Activated gamma-delta T cell treated with Interleukin-2 at 50 U/mL for 16 hours (primary cell): ENCODE results near the gene ALDH1B1.

Experiments
- DNase-seq: peaks from one replicate; pipeline ENCODE4 v3.0.0-alpha.2; 2020

The ALDH1B1 gene

DNA sequence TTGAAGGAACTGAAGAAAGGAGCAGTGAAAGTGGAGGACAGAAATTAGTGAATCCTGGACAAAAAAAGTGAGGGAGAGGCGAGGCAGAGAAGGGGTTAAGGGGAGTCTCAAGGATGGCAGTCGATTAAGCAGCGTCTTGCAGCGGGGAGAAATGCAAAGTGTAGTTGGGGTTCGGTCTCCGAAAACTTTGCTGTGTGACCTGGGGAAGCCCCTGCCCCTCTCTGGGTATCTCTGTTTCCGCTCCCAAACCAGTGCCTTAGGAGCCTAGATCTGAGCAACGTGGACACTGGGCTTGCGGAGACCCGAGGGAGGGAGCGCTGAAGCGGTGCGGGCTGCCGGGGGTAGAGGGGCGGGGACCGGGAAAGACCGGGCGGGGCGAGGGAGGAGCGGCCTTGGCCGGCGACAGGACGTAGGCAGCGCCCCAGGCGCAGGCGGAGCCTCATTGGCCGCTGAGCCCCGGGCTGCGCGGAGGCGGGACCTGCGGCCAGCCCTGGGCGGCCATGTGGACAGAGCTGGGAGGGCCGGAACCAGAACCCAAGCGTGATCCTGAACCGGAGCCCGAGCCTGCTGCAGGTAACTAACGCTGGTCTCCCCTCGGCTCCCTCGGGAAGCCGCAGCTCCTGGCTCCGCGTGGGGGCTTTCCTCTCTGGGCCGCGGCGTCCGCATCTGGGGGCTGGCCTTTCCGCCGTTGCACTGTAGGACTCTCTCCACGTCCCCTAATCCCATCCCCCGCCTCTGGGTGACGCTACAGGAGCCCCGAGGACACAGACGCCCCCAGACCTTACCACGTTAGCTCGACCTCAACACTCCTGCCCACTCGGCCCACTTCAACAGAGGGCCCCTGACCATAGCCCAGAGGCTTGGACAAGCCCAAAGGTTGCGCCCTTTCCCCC, at the start of gene ALDH1B1:
Gene ALDH1B1 (plus strand): TSS at position 468 of the 893 bp plus-strand sequence. CDS start 3,047 bp downstream, outside the sequence.
- peak; percentile 63 for DNase-seq

DNA sequence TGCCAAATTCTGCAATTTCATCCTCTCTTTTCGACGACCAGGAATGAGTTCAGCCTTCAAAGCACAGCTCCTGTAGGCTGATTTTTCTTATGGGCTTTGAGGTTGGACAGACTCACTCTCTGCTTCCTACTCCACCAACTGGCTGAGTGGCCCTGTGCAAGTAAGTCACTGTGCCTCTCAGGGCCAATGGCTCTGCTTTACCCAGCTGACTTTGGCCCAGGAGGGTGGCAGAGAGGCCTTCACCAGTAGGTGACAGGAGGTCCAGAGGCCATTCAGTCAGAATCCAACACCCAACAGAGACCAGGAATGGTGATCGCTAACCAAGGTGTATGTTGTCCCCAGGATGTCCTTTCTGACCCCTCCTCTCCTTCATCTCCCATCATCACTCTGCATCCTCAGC, 49.5 kb upstream of the ALDH1B1 start:
- DNase-seq, result no peak

DNA sequence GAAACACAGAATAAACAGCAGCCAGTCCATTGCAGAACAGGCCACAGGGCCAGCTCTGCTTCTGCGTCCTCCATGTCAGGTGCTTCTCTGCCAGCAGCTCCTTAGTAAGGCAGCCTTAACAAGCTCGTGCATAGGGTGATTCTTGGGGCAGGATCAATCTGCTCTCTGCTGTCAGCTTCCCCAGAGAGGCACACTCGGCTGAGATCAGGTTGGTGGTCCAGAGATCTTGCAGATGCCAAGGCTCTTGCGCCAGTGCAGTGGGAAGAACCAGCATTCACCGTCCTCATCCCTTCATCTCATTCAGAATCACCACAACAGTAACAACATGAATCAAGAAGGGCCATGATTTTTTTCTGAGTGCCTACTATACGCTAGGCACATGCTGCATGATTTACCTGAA, 49.0 kb upstream of the ALDH1B1 start:
- DNase-seq, result no peak

DNA sequence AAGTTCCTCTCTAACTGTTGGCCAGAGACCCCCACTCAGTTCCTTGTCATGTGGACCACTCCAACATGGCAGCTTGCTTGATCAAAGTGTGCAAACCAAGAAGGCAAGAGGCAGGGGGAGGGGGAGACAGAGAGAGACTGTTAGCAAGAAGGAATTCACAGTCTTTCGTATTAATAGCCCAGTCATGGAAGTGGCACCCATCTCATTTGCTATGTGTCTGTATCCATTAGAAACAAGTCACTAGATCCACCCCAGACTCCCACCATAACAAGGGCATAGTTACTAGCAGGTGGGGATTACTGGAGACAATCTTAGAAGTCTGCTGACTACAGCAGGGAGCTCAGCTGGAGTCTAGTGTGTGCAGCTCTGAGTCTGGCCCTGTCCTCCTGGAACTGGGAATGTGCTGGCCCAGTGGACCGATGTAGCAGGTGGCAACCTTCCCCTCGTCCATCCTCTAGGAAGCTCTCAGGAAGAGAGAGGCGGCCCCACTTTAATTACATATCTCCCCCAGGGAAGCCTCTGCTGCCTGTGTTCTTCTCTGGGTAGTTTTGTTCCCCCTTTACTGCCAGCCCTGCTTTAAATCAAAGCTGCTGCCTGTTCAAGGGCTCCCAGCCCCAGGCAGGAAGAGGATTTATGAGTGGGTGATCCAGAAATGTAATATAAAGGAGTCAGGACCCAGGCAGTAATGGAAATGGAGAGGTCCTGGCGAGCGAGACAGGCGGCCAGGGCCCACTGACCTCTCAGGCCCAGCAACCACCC, 47.8 kb upstream of the ALDH1B1 start:
- DNase-seq, result no peak

DNA sequence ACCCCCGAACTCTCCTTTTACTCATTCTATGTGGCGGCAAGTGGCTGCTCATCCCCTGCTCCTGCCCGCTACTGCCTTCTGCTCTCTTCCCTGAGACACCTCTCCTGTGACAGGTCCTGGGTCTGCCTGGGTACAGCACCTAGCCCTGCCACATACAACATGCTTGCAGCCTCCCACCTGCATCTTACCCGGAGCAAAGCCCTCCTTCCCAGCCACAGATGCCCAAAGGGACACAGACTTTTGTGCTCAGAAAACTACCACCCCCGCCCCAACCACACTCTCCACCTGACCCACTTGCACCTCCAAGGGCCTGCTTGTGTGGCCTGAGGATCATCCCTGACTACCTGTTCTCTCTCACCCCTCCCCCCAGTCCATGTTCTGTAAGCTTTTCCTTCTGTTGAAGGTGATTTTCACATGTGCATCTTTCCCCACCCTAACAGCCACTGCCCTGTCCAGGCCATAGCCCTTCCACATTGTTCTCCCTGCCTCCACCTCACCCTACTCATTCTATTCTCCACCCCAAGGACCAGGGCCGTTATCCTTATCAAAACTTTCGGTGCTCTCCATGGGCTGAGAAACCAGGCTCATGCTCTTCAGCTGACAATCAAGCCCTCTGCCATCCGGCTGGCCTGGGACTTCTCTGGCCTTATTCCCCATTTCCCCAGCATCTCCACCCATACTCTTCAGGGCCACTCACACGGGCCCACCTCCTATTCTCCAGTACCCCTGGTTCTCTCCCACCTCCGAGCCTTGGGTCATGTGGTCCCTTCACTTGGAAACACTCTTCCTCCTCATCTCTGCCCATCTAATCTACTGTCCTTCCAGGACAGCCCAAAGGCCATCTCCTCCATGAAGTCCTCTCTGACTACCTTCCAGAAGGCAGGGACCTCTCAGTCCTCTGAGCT, 46.4 kb upstream of the ALDH1B1 start:
- no peak for DNase-seq

DNA sequence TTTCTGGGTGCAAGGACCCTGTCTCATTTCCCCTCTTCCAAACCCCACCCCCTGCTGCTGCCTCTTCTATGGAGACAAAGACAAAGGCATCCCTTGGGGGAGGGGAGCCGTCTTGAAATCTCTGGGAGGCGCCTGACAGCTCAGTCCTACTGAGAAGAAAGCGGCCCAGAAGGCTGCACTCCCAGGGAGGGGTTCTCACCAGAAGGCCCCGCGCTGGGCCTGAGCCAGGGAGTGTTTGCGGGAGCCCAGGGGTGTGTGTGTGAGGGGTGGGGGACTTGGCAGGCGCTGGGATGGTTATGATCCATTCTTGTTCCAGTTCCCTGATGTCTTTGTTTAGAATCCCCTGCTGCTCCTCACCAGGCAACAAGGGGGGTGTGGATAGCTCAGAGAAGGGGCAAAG, 45.7 kb upstream of the ALDH1B1 start:
- no peak for DNase-seq

DNA sequence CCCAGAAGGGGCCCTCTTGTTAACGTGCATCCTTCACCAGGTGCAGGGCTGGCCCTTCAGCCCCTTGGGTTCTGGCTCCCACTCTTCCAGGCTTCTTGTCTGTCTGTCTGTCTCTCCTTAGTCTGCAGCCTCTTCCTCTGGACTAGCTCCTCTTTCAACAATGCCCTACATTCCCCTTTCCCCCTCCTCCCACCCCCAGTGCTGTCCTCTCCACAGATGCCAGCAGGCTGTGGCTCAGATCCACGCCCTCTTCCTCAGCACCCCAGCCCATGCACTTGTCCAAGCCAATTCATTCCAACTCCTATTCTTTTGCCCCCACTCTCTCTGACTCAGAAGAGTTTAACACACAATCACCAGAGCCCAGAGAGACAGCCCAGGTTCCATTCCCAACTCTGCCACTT, 45.2 kb upstream of the ALDH1B1 start:
- DNase-seq, result no peak

DNA sequence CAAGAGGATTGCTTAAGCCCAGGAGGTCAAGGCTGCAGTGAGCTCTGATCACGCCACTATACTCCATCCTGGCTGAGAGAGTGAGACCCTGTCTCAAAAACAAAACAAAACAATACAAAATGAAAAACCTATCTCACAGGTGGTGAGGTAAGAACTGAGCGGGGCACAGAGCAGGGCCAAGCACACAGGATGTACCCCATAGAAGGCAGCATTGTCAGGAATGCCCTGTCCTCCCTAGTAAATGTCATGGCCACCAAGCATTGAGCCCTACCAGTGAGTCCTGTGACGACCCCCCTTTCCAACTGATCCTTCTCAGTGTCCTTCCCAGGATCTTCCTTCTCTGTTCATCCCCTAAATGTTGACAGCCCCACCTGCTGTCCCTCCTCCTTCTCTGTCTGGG, 44.6 kb upstream of the ALDH1B1 start:
- DNase-seq, result no peak

DNA sequence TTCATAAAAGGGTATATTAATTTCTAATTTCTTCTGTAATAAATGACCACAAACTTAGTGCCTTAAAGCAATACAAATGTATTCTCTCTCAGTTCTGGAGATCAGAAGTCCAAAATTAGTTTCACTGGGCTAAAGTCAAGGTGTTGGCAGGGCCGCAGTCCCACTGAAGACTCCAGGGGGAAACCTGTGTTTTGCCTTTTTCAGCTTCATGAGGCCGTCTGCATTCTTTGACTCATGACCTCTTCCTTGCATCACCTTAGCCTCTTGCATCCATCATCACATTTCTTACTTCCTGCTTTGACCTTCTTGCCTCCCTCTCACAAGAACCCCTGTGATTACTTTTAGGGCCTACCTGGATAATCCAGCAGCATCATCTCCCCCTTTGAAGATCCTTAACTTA, 42.0 kb upstream of the ALDH1B1 start:
- no peak for DNase-seq

DNA sequence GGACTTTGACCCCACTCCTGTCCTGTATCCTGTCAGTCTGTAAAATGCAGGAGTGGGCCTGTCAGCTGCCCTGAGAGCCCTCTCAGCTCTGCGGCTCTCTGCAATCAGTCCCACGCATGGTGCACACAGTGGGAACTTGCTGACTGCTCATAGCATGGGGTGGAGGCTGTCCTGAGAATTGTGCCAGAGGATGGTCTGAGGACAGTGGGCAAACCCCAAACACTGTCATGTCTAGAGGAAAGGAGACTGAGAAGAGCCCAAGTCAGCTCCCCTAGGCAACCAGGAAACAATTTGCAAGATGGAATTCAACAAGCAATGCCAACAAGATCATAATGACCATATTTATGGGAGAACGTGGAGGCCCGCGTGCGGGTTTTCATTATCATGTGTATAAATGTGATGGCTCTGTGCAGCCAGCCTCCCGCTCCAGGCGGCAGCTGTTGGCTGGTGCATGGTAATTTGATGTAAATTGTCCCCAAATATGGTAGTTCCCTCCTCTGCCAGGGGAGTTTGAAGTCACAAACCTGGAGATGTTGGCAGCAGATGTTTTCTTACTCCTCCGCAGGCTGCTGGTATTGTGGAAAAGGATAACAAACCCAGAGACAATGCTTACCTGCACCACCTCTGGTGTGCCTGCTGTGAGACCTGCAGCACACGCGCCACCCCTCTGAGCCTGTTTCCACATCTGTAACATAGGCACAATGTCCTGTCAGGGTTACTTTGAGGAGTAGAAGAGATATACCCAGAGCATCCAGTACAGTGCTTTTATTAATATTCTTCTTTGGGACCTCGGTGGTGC, 39.8 kb upstream of the ALDH1B1 start:
- DNase-seq, result no peak

DNA sequence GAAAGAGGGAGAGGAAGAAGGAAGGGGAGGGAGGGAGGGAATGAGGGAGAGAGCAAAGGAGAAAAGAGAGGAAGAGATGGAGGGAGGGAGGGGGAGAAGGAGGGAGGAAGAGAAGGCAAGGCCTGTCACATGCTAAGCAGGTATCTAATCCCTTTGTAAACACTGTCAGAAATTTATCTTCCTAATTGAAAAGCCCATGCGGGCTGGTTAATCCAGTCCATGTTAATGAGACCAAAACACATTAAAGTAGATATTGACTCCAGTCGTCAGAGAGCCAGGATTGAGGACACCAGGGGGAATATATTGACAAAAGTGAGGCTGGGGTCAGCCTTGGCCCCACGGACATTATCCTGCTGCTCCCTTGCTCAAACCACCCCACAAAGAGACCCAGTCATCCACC, 37.4 kb upstream of the ALDH1B1 start:
- DNase-seq, result no peak

DNA sequence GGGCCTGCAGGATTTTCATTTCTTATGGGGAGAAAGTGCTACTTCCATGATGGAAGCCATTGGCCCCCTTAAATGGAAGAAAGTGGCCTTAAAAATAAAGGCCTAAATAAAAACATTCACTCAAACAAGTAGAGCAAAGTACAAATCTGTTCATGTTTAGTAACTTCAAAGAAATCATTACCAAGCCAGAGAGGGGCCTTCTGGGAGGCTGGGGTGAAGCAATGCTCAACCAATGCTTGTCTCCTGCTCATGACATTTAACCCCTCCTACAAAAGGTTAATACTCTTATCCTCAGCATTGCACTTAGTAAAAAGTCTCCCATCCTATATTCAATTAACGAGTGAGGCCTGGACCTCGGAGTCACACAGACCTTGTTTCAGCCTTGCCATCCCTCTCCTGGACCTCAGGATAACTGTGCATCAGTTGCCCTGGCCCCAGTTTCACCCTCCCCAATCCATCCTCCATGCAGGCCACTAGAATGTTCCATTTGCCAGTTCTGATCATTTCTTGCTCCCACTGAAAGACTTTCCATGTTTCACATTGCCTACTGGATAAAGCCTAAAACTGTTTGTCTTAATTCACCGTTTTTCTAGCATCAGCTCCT, 36.9 kb upstream of the ALDH1B1 start:
- DNase-seq, result no peak

DNA sequence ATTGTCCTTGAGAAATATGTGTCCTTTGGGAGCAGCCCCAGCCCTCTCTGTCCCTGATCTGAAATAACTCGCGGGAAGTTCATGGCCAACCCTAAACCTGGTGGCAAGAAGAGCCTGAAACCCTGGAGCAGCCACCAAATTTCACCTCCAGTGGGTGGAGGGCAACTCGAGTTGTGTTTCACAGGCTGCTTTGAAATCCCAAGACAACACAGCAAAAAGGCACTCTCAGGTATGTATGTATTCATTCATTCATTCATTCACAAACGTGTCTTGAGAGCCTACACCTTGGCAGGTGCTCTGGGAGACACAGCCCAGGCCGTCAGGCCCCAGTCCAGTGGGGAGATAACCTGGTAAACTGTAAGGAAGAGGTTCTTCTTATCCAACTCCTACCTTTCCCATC, 35.7 kb upstream of the ALDH1B1 start:
- no peak for DNase-seq

DNA sequence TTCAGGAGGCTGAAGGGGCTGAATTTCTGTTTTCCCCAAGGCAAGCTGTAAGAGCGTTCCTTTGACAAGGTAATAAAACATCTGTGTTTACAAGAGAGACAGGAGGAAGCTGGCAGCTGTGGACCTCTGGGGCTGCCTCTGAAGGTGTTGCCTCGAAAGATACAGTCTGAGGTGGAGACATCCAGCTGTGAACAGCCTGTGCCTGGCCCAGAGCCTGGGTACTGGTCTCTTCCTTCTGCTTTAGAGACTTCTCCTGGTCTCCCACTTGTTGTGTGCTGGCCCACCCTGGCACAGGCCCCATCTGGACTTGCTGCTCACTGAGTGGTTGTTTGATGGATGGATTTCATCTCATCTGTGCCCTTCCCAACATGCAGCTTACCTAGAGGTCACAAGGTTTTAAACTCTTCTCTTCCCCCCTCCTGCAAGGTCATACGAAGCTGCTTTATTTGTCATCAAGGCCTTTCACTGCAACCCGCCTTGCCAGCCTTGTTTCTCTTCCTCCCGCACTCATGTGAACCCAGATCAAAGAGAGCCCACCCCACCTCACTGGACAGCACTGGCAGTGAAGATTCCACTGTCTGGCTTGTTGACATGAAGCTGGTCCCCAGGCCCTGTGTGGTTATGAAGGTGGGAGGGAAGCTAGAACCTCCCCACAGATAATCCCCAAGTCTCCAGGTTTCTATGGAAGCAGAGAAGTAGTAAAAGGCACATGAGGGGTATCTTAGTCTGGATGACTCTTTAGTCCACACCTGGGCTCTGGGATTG, 35.0 kb upstream of the ALDH1B1 start:
- no peak for DNase-seq

DNA sequence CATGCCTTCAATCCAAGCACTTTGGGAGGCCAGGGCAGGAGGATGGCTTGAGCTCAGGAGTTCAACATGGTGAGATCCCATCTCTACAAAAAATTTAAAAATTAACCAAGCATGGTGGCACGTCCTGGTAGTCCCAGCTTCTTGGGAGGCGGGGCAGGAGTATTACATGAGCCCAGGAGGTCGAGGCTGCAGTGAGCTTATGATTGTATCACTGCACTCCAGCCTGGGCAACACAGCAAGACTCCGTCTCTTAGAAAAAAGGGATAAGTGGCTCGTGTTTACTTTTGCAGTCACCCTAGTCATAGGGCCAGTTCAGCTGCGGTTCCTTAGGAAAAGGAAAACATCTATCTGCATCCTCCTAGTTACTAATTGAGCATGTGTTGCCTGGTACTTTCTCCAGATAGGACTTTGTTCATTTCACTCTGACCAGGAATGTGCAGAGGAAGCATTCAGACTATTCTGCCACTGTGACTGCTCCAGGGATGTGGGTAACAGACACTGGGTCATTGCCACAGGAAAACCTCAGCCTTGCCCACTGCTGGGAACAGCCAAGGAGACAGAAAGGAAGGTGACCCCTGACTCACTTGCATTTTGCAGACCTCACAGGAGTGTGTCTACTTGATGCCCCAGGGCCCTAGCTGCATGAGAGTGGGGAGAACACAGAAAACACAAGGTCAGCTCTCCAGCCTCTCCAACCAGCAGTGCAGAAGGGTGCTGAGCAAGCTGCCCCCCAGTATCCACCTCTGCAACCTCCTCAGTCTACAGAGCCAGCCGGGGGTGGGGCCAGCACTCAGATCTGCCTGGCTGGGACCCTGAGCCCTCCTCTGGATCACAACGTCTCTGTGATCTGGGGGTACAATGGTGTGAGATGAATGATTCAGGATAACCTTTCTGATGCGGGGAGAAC, 33.9 kb upstream of the ALDH1B1 start:
- no peak for DNase-seq

DNA sequence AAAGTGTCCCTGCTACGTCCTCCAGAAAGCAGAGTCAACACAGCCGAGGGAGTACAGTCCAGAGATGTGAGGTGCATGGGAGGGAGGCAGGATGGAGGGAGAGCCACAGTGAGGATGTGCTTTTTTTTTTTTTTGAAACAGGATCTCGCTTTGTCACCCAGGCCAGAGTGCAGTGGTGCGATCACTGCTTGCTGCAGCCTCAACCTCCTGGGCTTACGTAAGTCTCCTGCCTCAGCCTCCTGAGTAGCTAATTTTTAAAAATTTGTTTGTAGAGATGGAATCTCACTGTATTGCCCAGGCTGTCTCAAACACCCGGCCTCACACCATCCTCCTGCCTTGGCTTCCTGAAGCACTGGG, 33.2 kb upstream of the ALDH1B1 start:
- DNase-seq, result no peak

DNA sequence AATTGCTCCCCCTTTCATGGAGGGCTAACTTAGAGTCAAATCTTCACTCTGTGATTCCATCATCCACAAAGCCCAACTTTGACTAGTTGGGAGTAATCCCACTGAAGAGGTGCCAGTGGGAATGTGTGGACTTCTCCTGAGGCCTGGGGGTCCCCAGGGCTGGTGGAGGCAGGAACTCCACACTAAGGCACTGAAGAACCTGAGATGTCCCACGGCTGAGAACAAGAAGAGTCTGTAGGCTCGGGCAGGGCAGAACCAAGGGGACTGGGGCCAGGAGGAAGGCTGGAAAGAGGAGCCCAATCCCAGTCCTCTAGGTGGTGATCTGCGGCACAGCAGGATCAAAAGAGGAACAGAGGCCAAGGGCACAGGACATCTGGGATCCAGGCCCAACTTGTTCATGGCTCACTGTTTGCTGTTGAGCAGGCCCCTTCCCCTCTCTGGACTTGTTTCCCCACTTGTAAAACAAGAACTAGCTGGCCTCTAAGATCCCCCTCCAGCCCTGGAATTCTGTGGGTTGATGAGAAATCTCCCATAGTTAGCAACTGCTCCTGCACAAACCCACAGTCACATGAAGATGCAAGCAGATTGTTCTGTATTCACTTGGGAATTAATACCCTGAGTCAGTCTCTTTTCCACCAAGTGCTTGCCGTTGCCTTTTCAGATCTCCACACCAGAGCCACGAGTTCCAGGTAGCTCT, 32.7 kb upstream of the ALDH1B1 start:
- no peak for DNase-seq

DNA sequence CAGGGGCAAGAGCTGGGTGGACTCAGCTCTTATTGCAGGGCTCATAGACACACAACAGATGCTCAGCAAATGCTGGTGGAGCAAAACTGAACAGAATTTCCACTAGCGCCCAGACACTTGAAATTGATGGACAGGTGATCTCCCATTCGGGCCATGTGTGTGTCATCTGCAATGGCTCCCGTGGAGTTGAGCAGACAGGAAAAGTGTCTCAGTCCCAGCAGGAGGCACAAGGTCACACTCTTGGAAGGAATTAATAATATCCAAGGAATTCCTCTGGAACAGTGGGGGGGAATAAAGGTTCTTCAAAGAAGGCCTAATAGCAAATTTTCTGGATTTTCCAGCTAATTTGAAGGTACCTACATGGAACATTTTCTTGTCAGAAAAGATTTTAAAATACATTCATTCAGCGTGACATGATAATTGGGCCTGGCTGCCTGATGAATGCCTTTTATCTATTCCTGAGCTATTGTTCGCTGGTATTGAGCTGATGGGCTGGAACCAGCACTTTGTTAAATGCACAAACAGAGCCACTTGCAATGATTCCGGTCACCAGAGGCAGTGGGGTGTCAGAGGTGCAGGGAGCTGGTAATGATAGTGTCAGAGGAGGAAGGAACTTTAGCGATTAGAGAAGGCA, 31.5 kb upstream of the ALDH1B1 start:
- no peak for DNase-seq

DNA sequence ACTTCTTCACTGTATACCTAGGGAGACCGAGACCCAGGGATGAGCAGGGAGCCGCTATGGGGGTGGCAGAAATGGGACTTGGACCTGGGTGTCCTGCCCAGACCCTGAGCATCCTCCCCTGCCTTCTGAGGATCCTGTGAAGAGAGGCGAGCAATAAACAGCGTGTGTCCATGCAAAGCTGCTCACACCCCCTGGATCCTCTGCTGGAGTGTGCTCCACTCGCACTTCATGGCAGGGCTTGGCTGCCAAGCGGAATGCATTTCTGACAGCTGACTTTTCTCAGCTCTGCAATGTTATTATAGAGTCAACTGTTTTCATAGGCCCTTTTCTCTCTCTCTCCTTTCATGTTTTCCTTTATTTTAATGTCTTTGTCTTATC, 31.0 kb upstream of the ALDH1B1 start:
- DNase-seq, result no peak
